Measurements from ENCODE around the gene OR1D5.
A peak's percentile ranks its signal among the peaks of the same experiment; 100 is the strongest.
"Not testable (repeated sequence)": the region's sequence is repeated elsewhere in the genome, so short reads cannot be mapped to it uniquely, and the experiment has no call there.

The OR1D5 gene

DNA sequence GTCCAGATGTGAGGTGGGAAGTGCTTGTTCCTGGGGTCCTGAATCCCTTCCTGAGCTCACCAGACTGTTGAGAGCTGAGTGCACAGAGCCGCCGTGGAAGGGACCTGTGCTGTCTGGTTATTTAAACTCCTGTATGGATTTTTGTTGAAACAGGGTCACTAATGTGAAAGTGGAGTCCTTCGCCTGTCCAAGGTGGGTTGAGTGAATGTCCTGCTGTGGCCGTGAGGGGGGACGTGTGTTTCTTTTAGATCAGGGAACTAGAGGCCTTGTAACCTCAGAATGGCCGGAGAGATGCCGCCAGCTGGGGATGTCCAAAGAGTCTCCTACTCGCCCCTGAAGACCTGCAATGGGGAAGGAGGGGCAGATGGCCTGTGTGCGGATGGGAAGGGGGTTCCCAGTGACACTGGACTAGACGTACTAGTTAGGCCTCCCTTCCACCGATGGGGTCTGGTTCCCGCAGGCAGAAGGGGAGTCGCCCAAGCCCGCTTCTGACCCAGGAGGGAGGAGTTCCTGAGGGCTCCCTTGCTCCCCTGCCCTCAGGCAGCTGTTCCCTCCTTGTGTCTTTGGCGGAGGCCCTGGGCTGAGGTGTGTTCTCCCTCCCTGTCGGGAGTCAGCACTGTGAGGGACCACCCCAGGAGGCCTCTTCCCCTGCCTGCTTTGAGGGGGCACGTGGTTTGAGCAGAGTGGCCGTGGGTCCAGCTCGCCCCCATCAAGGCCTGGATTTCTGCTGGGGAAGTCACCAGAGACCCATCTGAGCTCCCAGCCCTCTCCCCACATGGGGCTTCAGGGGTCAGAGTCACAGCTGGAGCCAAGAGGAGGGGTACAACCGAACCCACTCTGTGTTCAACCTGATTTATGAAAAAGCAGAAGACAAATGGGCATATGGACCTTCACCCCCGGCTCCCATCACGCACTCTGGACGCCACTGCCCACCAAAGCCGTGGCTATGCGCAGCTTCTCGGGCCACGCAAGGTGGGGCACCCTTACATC lies 30.9 kb downstream of the OR1D5 start:
- DNase-seq = no peak

DNA sequence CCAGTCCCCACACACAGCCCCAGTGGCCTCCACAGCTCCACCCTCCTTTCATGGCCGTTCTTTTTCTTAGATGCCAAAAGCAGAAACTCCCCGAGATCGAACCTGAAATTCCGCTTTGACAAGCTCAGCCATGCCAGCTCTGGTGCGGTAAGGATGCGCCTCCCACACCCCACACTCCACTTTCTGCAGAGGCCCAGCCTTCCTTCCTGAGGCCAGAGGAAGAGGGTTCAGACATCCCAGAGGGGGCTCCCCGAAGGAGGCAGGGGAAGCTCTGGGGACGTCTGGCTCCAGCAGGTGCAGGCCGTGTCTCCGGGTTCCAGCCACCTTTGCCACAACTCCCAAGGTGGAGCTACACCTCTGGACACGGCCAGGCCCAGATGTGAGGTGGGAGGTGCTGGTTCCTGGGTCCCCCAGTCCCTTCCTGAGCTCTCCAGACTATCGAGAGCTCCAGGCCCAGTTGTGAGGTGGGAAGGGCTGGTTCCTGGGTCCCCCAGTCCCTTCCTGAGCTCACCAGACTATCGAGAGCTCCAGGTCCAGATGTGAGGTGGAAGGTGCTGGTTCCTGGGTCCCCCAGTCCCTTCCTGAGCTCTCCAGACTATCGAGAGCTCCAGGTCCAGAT lies 32.4 kb downstream of the OR1D5 start:
- not testable (repeated sequence) for DNase-seq

DNA sequence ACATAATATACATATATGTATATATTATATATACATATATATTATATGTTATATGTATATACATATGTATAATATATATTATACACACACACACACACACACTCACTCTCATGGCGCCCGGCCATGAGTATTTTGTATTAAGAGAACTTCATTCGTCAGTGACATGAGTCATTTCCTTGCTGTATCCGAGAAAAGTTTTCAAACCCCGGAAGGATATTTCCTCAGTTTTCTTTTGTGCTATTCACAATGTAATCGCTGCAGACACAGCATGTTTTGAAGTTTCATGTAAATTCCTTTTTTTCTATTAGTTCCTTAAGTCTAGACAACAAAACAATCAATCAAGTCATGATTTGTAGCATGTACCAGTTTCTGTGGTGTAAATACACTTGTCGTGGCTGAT lies 33.3 kb downstream of the OR1D5 start:
- DNase-seq = no peak

DNA sequence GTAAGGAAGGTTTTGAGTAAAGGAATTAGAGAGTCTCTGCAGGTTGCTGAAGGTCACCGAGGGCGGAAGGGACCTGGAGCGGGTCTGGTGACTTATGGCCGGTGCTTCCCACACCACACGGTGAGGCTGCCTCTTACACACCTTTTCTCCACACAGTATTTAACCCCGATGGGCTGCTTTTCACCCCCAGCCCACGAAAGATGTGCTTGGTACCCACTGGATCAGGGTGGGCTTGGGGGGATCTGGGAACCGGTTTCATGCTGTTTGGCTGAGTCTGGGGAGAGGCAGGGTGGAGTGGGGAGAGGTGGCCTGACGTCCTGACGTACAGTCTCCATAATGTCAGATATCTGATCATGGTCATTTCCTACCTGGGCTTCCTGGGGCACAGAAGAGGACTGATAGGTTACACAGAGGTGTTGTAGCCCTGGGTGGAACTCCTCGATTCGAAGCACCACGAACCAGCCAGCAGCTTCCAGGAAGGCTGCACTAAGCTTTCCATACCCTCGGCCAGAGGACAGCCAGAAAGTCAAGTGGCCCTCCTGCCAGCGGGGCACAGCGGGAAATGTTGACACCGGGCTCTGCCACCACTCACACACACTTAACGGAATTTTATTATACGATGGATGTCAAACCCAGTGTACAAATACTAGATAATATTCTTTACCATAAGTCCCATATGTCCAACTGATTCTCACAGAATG lies 34.0 kb downstream of the OR1D5 start:
- DNase-seq = no peak

DNA sequence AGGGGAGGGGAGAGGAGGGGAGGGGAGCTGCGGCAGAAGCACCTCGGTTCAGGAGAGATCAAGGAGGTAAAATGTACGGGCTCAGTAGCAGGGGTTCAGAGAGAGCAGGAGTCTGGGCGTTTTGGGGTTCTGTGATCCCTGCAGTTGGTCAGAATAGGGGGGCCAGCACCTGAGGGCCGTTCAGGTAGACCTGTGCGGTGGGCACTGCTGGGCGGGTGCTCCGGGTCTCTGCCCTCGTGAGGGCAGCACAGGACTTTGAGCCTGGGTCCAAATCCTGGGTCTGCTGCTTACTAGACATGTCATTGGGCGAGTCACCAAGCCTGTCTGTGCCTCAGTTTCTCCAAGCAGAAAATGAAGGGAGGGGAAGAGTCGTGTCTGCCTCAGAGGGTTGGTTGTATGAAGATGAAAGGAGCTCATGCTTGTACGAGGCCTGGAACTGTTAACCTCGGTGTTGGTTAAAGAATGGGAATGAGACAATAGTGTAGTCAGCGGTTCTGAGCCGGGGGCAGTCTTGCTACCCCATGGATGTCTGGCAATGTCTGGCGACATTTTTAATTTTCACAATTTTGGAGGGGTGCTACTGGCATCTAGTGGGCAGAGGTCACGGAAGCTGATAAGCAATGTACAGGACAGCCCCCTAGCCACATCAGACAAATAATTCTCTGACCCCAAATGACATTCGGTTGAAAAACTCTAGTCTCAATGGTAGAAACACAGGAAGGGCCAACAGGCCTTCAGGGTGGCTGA lies 35.4 kb downstream of the OR1D5 start:
- DNase-seq = no peak

DNA sequence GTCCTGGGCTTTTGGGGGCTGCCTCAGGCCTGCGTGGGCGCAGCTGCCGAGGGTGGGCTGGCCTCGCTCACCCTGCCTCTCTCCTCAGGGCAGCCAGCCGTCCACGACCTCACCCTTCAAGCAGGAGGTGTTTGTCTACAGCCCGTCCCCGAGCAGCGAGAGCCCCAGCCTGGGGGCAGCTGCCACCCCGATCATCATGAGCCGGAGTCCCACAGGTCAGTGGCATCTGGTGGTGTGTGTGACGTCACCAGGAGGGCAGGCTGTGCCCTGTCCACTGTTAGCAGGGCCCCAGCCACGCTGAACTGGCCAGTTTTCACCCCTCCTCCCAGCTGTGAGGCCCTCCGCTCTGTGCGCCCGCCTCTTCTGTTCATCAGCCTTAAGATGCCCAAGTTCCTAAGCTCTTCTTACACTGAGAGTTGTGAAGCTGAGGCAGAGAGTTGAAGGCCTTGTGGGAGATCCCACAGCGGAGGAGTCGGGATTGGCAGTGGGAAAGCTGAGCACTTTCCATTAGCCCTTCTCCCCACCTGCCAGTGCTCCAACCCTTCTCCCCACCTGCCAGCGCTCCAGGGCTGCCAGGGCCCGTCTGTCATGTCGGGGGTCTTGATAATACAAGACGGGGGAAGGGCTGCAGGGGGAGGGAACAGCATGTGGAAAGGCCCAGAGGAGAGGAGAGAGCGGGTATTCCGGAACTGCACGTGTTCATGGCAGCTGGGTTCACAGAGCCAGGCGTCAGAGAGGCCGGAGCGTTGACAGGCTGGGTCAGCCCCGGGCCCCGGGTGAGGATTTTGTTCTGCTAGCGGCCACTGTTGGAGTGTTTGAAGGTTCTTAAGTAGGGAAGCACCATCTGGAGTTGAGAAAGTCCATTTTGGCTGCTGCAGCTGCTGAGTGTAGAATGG lies 36.3 kb downstream of the OR1D5 start:
- no peak for DNase-seq

DNA sequence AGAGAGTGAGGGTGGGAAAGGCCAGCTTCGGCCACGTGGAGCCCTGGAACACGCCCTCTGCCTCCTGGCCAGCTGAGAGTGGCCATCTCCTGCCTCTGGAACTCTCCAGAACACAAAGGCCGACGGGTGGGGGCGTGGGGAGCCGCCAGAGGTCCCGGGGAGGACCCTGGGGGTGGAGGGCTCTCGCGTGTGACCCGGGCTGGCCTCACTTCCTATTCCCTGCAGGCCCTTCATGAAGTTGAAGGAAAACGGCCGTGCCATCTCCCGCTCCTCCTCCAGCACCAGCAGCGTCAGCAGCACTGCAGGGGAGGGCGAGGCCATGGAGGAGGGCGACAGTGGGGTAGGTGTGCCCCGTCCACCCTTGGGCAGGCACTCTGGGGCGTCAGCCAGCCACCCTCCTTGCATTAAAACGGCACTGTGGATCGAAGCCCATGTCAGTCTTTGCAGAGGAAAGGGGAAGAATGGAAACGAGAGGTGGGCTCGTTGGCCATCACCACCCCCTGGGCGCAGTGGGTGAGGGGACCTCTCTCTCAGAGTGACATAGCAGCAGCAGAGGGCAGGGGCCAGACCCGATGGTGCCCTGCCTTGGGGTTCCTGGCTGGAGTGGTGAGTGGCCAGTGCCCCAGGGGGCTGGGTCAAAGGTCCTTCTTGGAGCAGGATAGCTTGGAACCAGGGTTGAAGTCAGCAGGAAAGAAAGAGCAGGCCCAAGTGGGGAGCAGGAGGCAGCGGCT lies 37.1 kb downstream of the OR1D5 start:
- DNase-seq = no peak

DNA sequence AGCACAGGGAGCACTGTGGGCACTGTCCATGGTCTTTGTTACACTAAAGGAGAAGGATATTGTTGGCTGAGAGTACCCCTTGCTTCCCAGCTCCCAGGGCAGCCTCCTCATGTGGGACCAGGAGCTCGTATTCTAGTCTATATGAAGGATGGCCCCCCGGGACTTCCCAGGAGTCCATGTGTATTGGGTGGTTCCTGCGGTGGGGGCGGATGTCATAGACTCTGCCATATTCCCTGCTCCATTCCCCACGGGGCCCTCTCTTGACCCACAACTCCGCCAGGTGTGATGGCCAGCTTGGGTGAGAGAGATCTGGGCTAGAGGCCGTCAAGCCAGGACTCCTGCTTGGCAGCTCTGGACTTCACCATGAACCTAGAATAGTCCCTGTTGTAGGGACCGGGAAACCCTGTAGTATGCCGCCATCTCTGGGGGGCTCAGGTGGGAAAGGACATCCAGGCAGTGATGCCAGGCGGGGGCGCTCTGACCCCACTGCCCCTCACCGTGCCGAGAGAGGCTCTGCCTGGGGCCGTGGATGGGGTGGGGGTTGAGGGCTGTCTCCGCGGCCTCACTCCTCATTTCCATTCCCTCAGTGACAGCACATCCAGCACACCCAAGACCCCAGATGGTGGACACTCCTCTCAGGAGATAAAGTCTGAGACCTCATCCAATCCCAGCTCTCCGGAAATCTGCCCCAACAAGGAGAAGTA lies 37.8 kb downstream of the OR1D5 start:
- DNase-seq = no peak

DNA sequence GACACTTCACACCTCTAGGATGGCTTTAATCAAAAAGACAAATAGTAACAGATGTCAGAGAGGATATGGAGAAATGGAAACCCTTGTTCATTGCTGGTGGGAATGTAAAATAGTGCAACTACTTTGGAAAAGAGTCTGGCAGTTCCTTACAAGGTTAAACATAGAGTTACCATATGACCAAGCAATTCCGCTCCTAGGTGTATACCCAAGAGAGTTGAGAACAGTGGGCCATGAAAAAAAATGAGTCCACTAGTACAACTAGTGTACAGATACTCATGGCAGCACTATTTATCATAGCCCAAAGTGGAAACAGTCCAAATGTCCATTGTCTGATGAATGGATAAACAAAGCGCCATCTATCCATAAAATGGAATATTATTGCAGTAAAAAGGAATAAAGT lies 39.1 kb downstream of the OR1D5 start:
- DNase-seq = no peak

DNA sequence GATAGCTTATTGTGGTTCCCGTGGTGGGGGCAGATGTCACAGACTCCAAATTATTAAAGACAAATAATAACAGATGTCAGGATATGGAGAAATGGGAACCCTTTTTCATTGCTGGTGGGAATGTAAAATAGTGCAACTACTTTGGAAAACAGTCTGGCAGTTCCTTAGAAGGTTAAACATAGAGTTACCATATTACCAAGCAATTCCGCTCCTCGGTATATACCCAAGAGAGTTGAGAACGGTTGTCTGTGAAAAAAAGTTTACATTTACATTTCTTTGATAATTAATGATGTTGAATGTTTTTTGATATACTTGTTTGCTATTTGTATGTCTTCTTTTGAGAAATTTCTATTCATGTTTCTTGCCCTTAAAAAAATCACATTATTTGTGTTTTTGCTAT lies 41.2 kb downstream of the OR1D5 start:
- DNase-seq = no peak

DNA sequence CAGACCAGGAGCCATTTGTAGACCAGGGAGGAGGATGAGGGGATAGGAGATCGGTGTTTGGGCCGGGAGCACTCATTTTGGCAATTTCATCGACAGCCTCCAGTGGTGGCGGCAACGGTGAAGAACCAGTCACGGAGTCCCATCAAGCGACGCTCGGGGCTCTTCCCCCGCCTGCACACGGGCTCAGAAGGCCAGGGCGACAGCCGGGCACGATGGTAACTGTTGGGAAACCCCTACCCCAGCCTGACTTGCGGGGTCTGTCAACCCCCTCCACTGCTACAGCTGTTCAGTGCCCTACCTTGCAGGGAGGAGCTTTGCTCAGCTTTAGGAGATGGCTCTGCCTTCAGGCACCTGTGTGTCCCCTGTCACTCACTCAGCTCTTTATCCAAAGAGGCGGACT lies 43.0 kb downstream of the OR1D5 start:
- DNase-seq = no peak

DNA sequence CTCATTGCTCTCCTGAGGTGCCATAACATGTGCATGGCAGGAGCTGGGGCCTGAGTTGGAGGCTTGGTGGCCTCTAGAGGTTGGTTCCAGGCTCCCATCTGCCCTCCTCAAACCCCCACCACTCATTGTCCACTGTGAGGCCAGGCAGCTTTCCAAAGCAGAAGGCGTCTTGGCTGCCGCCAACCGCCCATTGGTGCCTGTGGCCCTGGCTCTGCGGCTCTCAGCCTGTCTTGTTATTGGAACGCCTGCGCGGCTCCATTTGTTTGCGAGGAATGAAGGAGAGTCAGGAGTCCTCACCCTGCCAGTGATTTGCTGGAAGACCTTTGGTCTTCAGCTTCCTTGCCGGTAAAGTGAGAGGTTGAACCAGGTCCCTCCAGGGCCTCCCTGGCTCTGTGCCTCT lies 43.6 kb downstream of the OR1D5 start:
- no peak for DNase-seq

DNA sequence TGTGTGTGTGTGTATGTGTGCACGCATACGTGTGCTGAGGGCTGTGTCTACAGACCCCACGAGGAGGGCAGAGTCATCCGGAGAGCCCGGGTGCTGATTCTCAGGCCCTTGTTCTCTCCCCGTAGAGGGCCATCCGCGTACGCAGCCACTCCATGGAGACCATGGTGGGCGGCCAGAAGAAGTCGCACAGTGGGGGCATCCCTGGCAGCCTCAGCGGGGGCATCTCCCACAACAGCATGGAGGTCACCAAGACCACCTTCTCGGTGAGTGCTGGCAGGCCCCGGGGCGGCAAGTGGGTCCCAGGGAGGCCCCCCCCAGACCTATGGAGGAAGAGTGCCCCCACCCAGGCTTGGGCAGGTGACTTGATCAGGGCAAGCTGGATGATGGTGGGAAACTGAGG lies 45.5 kb downstream of the OR1D5 start:
- DNase-seq = no peak

DNA sequence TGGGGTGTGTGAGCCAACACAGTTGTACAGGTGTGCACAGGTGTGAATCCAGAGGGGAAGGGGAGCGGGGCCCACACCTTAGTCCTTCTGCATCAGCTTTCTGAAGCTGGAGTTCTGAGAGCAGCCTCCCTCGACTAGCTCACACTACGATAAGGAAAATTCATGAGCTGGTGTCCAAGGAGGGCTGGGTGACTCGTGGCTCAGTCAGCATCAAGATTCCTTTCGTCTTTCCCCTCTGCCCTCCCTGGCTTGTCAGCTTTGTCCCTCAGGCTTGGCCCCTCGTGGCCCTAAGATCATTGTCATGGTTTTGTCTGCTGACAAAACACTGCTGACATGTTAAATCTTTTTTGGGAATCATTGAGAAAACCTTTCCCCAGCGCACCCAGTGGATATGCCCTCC lies 47.5 kb downstream of the OR1D5 start:
- DNase-seq = no peak

DNA sequence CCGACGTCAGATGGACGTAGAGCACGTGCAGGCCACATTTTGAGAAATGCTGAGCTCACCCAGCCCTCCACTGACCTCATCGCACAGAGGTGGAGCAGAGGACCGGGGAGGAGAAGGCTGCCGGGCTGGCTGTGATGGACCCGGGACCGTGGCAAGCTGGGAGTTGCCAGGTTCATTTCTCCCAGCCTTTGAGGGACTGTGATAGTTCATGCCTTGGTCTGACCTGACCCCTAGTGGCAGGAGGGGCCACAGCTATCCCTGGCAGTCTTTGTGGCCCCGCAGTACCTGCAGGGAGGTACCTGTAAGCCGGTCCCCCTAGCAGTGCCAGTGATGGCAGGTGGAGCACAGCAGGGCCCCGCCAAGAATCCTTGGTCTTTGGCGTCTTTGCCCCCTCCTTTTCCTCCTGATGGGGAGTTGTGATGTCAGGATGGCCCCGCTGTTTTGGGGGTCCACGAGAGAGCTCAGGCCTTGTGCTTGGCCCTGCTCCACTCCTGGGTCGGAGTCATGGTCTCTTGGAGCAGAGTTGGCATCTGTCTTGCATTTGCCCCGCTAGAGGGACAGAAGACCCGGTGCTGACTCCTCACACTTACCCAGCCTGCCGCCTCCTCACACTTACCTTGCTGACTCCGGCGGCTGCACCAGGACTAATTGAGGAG lies 50.4 kb downstream of the OR1D5 start:
- peak in 42 of 58 donors; percentile 9 to 67 (median 36) for DNase-seq
